Activated CD4-positive, alpha-beta T cell treated with anti-CD3 and anti-CD28 coated beads for 36 hours (primary cell): ENCODE results near the gene RNF125. TPM values are rescaled to one million over a fixed set of nuclear protein-coding genes. Genes with fewer than 3 reads are reported as not detected.
"Not testable (repeated sequence)": the region's sequence is repeated elsewhere in the genome, so short reads cannot be mapped to it uniquely, and the experiment has no call there.

Experiments used
- ATAC-seq: fragments of 200-7000 bp; cut with Tn5 transposase; one replicate; pipeline ENCODE4 v1.10.0; 2021; ENCODE audit warnings: mild to moderate bottlenecking, moderate library complexity
- CTCF ChIA-PET: fragments of 350-600 bp; sonication (Branson Sonifier 250); formaldehyde crosslinking; loops from one replicate; lab custom pipeline; 2021; ENCODE audit warnings: antibody characterized with exemption; lab: Charles Lee
- POLR2A ChIA-PET: fragments of 350-600 bp; sonication (Branson Sonifier 250); formaldehyde crosslinking; loops from one replicate; lab custom pipeline; 2021; ENCODE audit warnings: antibody characterized with exemption, inconsistent platforms; lab: Charles Lee
- DNase-seq: peaks from one replicate; pipeline ENCODE4 v3.0.0-alpha.2; 2020
- H3K27ac Mint-ChIP-seq: one replicate; pipeline ENCODE4 v1.8.0; 2021; ENCODE audit warnings: mixed read lengths
- H3K27me3 Mint-ChIP-seq: one replicate; pipeline ENCODE4 v1.8.0; 2021; ENCODE audit warnings: mixed read lengths
- H3K36me3 Mint-ChIP-seq: one replicate; pipeline ENCODE4 v1.8.0; 2021; ENCODE audit warnings: low read depth, mixed read lengths
- H3K4me1 Mint-ChIP-seq: one replicate; pipeline ENCODE4 v1.8.0; 2021; ENCODE audit warnings: mixed read lengths
- H3K4me3 Mint-ChIP-seq: one replicate; pipeline ENCODE4 v1.8.0; 2021; ENCODE audit warnings: mild to moderate bottlenecking, moderate library complexity, mixed read lengths
- H3K9me3 Mint-ChIP-seq: one replicate; pipeline ENCODE4 v1.8.0; 2021; ENCODE audit warnings: low read depth, mixed read lengths
- intact Hi-C, 2 experiments: fragments of 100-400 bp; cut with DNase I in 1 of 2; cut with micrococcal nuclease in 1 of 2; formaldehyde crosslinking; loops; one replicate each; pipeline versions ENCODE4 v1.14.2 to v1.15.1; 2022 to 2024; cut with DNase I, micrococcal nuclease
- total RNA-seq, 2 experiments: library from RNA; stranded (reverse); gene quantifications; one replicate each; pipeline ENCODE4 v1.2.3, GENCODE V29; 2021

RNF125 gene
- total RNA-seq, 2 experiments from 2014 or later: 21.6 to 22.2 TPM

- H3K27me3 Mint-ChIP-seq, DNase-seq, ATAC-seq, H3K27ac Mint-ChIP-seq, H3K9me3 Mint-ChIP-seq: not testable (repeated sequence)
- H3K36me3 Mint-ChIP-seq: peaks cover 28% of the 10 kb centered on the region
- ChIA-PET CTCF (interaction anchor here (0.8 to 1.8 kb wide), 4 partner anchors 18 to 149 kb away, joined by 3 to 4 read pairs (median 3); no protein-coding TSS in a partner anchor), POLR2A (interaction anchor here (0.6 kb wide), 1 partner anchor 15 kb away, joined by 3 read pairs; no protein-coding TSS in a partner anchor)
- peaks cover 37% of the 10 kb centered on the region for H3K4me1 Mint-ChIP-seq
- peak overlapping the region; percentile 43 for H3K4me3 Mint-ChIP-seq
- intact Hi-C loops: loop anchor here (5.0 to 10.0 kb wide), 3 partner anchors 39 to 441 kb away; no protein-coding TSS in a partner anchor
These were observed 72.2 kb downstream of the RNF125 start for GRCh38 chr18:32090831-32091230.

- Mint-ChIP-seq H3K4me1 (peaks cover 38% of the 10 kb centered on the region), H3K4me3 (peak overlapping the region; percentile 93), H3K9me3 (no peaks in the 10 kb centered on the region), H3K36me3 (peaks cover 32% of the 10 kb centered on the region), H3K27ac (peak overlapping the region; percentile 97), H3K27me3 (no peaks in the 10 kb centered on the region)
- intact Hi-C loops: loop anchor here (5.0 to 10.0 kb wide), 3 partner anchors 39 to 441 kb away; no protein-coding TSS in a partner anchor
- POLR2A ChIA-PET: interaction anchor here (0.5 to 2.9 kb wide), 5 partner anchors 14 to 149 kb away, joined by 3 to 17 read pairs (median 4); partner anchors contain the start of genes RNF125 and TRAPPC8
- no peak for ATAC-seq
- CTCF ChIA-PET: interaction anchor here (0.9 to 1.4 kb wide), 2 partner anchors 73 to 149 kb away, joined by 3 to 9 read pairs; partner anchors contain the start of gene RNF125
- no peak for DNase-seq
These were observed 72.7 kb downstream of the RNF125 start for GRCh38 chr18:32091325-32091723.

DNA sequence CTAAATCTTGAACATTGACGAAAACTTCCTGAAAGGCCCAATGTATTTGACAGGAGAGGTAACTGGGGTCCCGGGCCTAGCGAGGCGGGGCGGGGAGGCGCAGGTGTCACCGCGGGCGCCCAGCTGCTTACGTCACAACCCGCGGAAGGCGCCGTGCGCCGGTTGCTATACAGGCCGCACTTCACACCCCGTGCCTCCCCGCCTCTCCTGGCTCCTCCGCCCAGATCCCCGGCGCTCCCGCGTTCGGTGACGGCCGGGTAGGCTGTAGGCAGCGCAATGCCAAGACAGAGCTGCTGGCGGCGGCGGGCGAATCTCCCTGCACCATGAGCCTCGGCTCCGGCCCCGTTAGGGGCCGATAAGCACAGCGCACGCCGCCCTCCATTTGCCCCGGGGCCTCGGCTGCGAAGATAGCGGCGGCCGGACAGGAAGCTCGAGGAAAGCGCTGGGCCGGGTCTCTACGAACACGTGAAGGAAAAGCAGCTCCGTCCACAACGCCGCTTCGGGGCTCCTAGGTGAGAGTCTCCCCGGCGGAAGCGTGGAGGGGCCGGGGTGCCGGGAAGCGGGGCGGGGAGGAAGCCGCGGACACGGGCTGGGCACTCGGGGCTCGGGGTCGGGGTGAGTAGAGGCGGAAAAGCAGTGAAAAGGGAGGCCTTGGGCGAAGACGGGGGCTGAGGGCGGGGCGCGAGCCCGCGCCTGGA lies 73.2 kb downstream of the RNF125 start, which contains the start of gene RNF138:
Gene RNF138, plus strand, starts transcription at position 151 of the 698 bp plus-strand sequence. CDS start 903 bp downstream, outside the sequence.
- Mint-ChIP-seq H3K27me3 (no peaks in the 10 kb centered on the region), H3K4me1 (peaks cover 41% of the 10 kb centered on the region), H3K9me3 (no peaks in the 10 kb centered on the region), H3K27ac (peak within 1 kb of the TSS; percentile 97), H3K36me3 (peaks cover 37% of the 10 kb centered on the region), H3K4me3 (peak within 1 kb of the TSS; percentile 93)
- intact Hi-C loops: loop anchor here (1.0 to 10.0 kb wide), 7 partner anchors 40 to 440 kb away; partner anchors contain the start of genes RNF125 (in 2 of the 2) and TRAPPC8 (in 2 of the 2)
- ChIA-PET POLR2A (interaction anchor here (0.5 to 2.9 kb wide), 5 partner anchors 14 to 149 kb away, joined by 4 to 17 read pairs (median 4); partner anchors contain the start of genes RNF125 and TRAPPC8), CTCF (interaction anchor here (0.8 to 1.4 kb wide), 3 partner anchors 66 to 150 kb away, joined by 3 to 9 read pairs (median 3); partner anchors contain the start of gene RNF125)
- ATAC-seq (peak; percentile 56), DNase-seq (peak; percentile 94)

DNA sequence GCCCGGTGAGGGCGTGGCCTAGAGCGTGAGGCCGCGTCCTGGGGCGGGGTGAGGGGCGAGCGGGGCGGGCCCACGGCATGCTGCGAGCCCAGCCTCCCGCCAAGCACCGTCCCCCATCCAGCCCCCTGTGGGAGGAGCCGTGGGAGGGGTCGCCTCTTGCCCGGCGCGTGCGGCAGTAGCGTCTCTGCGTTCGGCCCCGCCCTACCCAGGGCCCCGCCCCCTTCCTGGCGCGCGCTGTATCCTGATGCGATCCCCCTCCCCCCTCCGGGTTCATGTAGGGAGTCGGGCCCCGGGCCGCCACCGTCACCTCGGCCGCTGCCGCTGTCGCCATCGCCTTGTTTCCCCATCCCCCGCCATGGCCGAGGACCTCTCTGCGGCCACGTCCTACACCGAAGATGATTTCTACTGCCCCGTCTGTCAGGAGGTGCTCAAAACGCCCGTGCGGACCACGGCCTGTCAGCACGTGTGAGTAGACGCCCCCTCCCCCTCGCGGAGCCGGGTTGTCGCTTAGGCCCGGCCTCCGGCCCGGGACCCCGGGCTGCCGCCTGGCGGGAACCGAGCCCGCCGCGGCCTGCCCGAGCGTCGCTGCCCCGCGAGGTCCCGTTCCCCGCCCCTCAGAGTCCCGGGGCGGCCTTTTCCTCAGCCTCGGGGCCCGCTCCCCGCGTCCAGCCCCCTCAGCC lies 73.9 kb downstream of the RNF125 start:
- Mint-ChIP-seq H3K36me3 (peaks cover 38% of the 10 kb centered on the region), H3K27ac (peak overlapping the region; percentile 97), H3K4me3 (peak overlapping the region; percentile 93), H3K27me3 (no peaks in the 10 kb centered on the region), H3K9me3 (no peaks in the 10 kb centered on the region), H3K4me1 (peaks cover 41% of the 10 kb centered on the region)
- ATAC-seq (peak; percentile 89), DNase-seq (peak; percentile 100)
- ChIA-PET POLR2A (interaction anchor here (0.5 to 2.9 kb wide), 4 partner anchors 13 to 150 kb away, joined by 4 to 17 read pairs (median 5); partner anchors contain the start of genes RNF125 and TRAPPC8), CTCF (interaction anchor here (0.8 to 1.4 kb wide), 3 partner anchors 65 to 74 kb away, joined by 3 to 9 read pairs (median 3); partner anchors contain the start of gene RNF125)
- intact Hi-C loops: loop anchor here (1.0 to 10.0 kb wide), 7 partner anchors 40 to 440 kb away; partner anchors contain the start of genes RNF125 (in 2 of the 2) and TRAPPC8 (in 2 of the 2)

DNA sequence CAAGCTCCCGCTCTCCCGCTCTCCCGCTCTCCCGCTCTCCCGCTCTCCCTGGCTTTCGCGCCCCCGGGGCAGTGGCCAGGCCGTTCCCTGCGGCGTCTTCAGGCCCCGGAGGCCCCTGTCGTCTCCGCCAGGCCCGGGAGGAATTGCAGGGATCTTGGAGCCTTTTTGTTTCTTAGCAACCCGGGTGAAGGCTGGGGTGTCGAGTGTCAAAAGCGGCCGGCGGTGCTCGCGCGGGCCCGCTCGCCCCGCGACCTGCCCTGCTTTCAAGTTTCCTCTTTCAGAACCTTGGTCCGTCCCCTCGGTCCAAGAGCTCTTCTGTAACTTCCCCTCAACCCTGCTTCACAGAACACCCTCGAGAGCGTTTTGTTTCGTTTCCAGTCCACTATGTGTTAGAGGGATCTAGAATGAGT lies 74.5 kb downstream of the RNF125 start:
- CTCF ChIA-PET: interaction anchor here (1.0 kb wide), 1 partner anchor 72 kb away, joined by 3 read pairs; no protein-coding TSS in a partner anchor
- ATAC-seq (no peak), DNase-seq (peak; percentile 59)
- H3K4me3 Mint-ChIP-seq: peak overlapping the region; percentile 93
- intact Hi-C loops: loop anchor here (5.0 to 10.0 kb wide), 3 partner anchors 41 to 439 kb away; no protein-coding TSS in a partner anchor
- POLR2A ChIA-PET: interaction anchor here (0.5 to 2.9 kb wide), 2 partner anchors 67 to 74 kb away, joined by 4 to 17 read pairs; partner anchors contain the start of gene RNF125
- H3K27me3 Mint-ChIP-seq: no peaks in the 10 kb centered on the region
- peaks cover 38% of the 10 kb centered on the region for H3K36me3 Mint-ChIP-seq
- H3K9me3 Mint-ChIP-seq: no peaks in the 10 kb centered on the region
- H3K27ac Mint-ChIP-seq: peak overlapping the region; percentile 96
- peaks cover 46% of the 10 kb centered on the region for H3K4me1 Mint-ChIP-seq

GRCh38 chr18:32093523-32093922 lies 74.9 kb downstream of the RNF125 start:
- ATAC-seq (no peak), DNase-seq (peak; percentile 41)
- CTCF ChIA-PET: interaction anchor here (1.0 kb wide), 1 partner anchor 72 kb away, joined by 3 read pairs; no protein-coding TSS in a partner anchor
- peak overlapping the region; percentile 93 for H3K4me3 Mint-ChIP-seq
- H3K4me1 Mint-ChIP-seq: peaks cover 46% of the 10 kb centered on the region
- POLR2A ChIA-PET: interaction anchor here (2.9 kb wide), 1 partner anchor 75 kb away, joined by 17 read pairs; the partner anchor contains the start of gene RNF125
- peak overlapping the region; percentile 96 for H3K27ac Mint-ChIP-seq
- H3K36me3 Mint-ChIP-seq: peaks cover 38% of the 10 kb centered on the region
- no peaks in the 10 kb centered on the region for H3K27me3 Mint-ChIP-seq
- H3K9me3 Mint-ChIP-seq: no peaks in the 10 kb centered on the region
- intact Hi-C loops: loop anchor here (5.0 to 10.0 kb wide), 3 partner anchors 41 to 439 kb away; no protein-coding TSS in a partner anchor

- ChIA-PET POLR2A (interaction anchor here (0.7 to 1.3 kb wide), 2 partner anchors 18 to 153 kb away, joined by 3 to 5 read pairs; partner anchors contain the start of gene TRAPPC8), CTCF (interaction anchor here (0.5 to 1.9 kb wide), 2 partner anchors 73 to 182 kb away, joined by 3 to 7 read pairs; no protein-coding TSS in a partner anchor)
- Mint-ChIP-seq H3K36me3 (peaks cover 48% of the 10 kb centered on the region), H3K4me3 (peak overlapping the region; percentile 93), H3K9me3 (no peaks in the 10 kb centered on the region), H3K27ac (peak overlapping the region; percentile 88), H3K27me3 (no peaks in the 10 kb centered on the region), H3K4me1 (peaks cover 59% of the 10 kb centered on the region)
- intact Hi-C loops: loop anchor here in 1 of 2 experiments (10.0 kb wide), 1 partner anchor 441 kb away; no protein-coding TSS in a partner anchor
- ATAC-seq (no peak), DNase-seq (peak; percentile 58)
These were observed 76.7 kb downstream of the RNF125 start for GRCh38 chr18:32095192-32095899.

GRCh38 chr18:32095900-32096229 lies 77.2 kb downstream of the RNF125 start:
- Mint-ChIP-seq H3K9me3 (peaks cover 1% of the 10 kb centered on the region), H3K27me3 (no peaks in the 10 kb centered on the region), H3K27ac (peak overlapping the region; percentile 78), H3K4me3 (peak overlapping the region; percentile 93), H3K36me3 (peaks cover 49% of the 10 kb centered on the region), H3K4me1 (peaks cover 60% of the 10 kb centered on the region)
- intact Hi-C loops: loop anchor here in 1 of 2 experiments (10.0 kb wide), 1 partner anchor 441 kb away; no protein-coding TSS in a partner anchor
- CTCF ChIA-PET: interaction anchor here (1.5 to 1.9 kb wide), 2 partner anchors 12 to 74 kb away, joined by 4 to 7 read pairs; no protein-coding TSS in a partner anchor
- DNase-seq: no peak
- POLR2A ChIA-PET: interaction anchor here (0.6 to 2.0 kb wide), 6 partner anchors 10 to 154 kb away, joined by 3 to 8 read pairs (median 4); partner anchors contain the start of gene TRAPPC8
- no peak for ATAC-seq

GRCh38 chr18:32096946-32097345 lies 78.3 kb downstream of the RNF125 start:
- Mint-ChIP-seq H3K36me3 (peaks cover 52% of the 10 kb centered on the region), H3K27me3 (no peaks in the 10 kb centered on the region), H3K4me3 (peak overlapping the region; percentile 93), H3K27ac (peak overlapping the region; percentile 78), H3K4me1 (peaks cover 60% of the 10 kb centered on the region), H3K9me3 (peaks cover 2% of the 10 kb centered on the region)
- intact Hi-C loops: loop anchor here in 1 of 2 experiments (10.0 kb wide), 1 partner anchor 442 kb away; no protein-coding TSS in a partner anchor
- ATAC-seq (no peak), DNase-seq (no peak)
- ChIA-PET POLR2A (interaction anchor here (0.6 to 2.0 kb wide), 5 partner anchors 9 to 258 kb away, joined by 3 to 8 read pairs (median 5); partner anchors contain the start of gene TRAPPC8), CTCF (interaction anchor here (0.8 to 1.9 kb wide), 3 partner anchors 11 to 78 kb away, joined by 3 to 7 read pairs (median 4); partner anchors contain the start of gene RNF125)
